Endodermal cell (in vitro differentiated cells): ENCODE data around the gene CHD6. TPM values are rescaled to one million over a fixed set of nuclear protein-coding genes. Genes with fewer than 3 reads are reported as not detected.
A peak's percentile ranks its signal among the peaks of the same experiment; 100 is the strongest.

Source experiments
- DNase-seq: peaks from one replicate; pipeline ENCODE4 v3.0.0-alpha.2; 2017
- H3K27ac ChIP-seq: 2 replicates; pipeline ENCODE4 v1.5.1; 2013; ENCODE audit warnings: mild to moderate bottlenecking, low read depth, low read length, moderate library complexity
- H3K27me3 ChIP-seq: 2 replicates; pipeline ENCODE4 v1.6.1; 2013; ENCODE audit warnings: mild to moderate bottlenecking, low read length, moderate library complexity; ENCODE audit not compliant: insufficient read depth, control insufficient read depth, poor library complexity, severe bottlenecking
- H3K36me3 ChIP-seq: 2 replicates; pipeline ENCODE4 v1.7.0; 2013; ENCODE audit warnings: mild to moderate bottlenecking, low read length, moderate library complexity; ENCODE audit not compliant: control insufficient read depth, insufficient read depth
- H3K4me1 ChIP-seq: one replicate; pipeline ENCODE4 v1.7.0; 2013; ENCODE audit warnings: low read length; ENCODE audit not compliant: control insufficient read depth, insufficient read depth
- H3K4me3 ChIP-seq: 2 replicates; pipeline ENCODE4 v1.5.1; 2013; ENCODE audit warnings: mild to moderate bottlenecking, low read length, moderate library complexity
- H3K9ac ChIP-seq: 2 replicates; pipeline ENCODE4 v1.6.1; 2013; ENCODE audit warnings: mild to moderate bottlenecking, low read length, moderate library complexity; ENCODE audit not compliant: poor library complexity, severe bottlenecking; ENCODE audit errors: extremely low read depth
- H3K9me3 ChIP-seq: 2 replicates; pipeline ENCODE4 v1.6.1; 2013; ENCODE audit warnings: mild to moderate bottlenecking, low read length, moderate library complexity; ENCODE audit not compliant: control insufficient read depth
- H3K27ac Mint-ChIP-seq: 2 replicates; pipeline ENCODE4 v1.8.0; 2020; ENCODE audit warnings: mixed read lengths
- H3K27me3 Mint-ChIP-seq: 2 replicates; pipeline ENCODE4 v1.8.0; 2021; ENCODE audit warnings: mild to moderate bottlenecking, mixed read lengths; ENCODE audit not compliant: insufficient read depth
- H3K36me3 Mint-ChIP-seq: 2 replicates; pipeline ENCODE4 v1.8.0; 2020; ENCODE audit warnings: low read depth, mixed read lengths
- H3K4me1 Mint-ChIP-seq: 2 replicates; pipeline ENCODE4 v1.8.0; 2020; ENCODE audit warnings: mixed read lengths
- H3K4me3 Mint-ChIP-seq: 2 replicates; pipeline ENCODE4 v1.8.0; 2020; ENCODE audit warnings: mild to moderate bottlenecking, moderate library complexity, mixed read lengths
- H3K9me3 Mint-ChIP-seq: 2 replicates; pipeline ENCODE4 v1.8.0; 2020; ENCODE audit warnings: mild to moderate bottlenecking, mixed read lengths
- CTCF ChIP-seq: fragments of 200-600 bp; sonication (generic); conservative IDR thresholded peaks from 2 replicates; pipeline ENCODE4 v1.5.0; 2021; ENCODE audit warnings: antibody characterized with exemption, mild to moderate bottlenecking
- WGBS, 2 experiments: methylation state at CpG; one replicate each; pipeline versions ENCODE4 v1.1.5 to v1.1.7; 2013; ENCODE audit warnings: missing lambda C conversion rate in 2 of 2, mixed read lengths in 1 of 2; ENCODE audit not compliant: insufficient coverage in 1 of 2, insufficient read length in 1 of 2; 5-methylcytosine and 5-hydroxymethylcytosine counted together
- total RNA-seq, 2 donors: library from RNA; stranded (reverse); fragmentation: NEBNext Ultra II Directional in 1 of 2; extraction: Animal tissue kit (Norgen Biotek cat#: 25700) in 1 of 2; gene quantifications; 2 replicates in 1 of 2; 3 replicates in 1 of 2; pipeline ENCODE4 v1.2.1, GENCODE V29; 2021

Gene CHD6
- total RNA-seq, 2 donors from 2014 or later: 82.5 to 107 TPM

- Histone ChIP-seq H3K36me3 (peaks cover 82% of the 10 kb centered on the region), H3K4me1 (no peaks in the 10 kb centered on the region), H3K27ac (no peak overlapping the region), H3K27me3 (no peaks in the 10 kb centered on the region), H3K9me3 (peaks cover 33% of the 10 kb centered on the region), H3K9ac (no peak overlapping the region), H3K4me3 (no peak overlapping the region)
- H3K9me3 Mint-ChIP-seq: peaks cover 30% of the 10 kb centered on the region
- H3K27ac Mint-ChIP-seq: peak overlapping the region; percentile 21
- H3K4me1 Mint-ChIP-seq: no peaks in the 10 kb centered on the region
- H3K36me3 Mint-ChIP-seq: peaks cover 86% of the 10 kb centered on the region
- H3K27me3 Mint-ChIP-seq: no peaks in the 10 kb centered on the region
- no peak for DNase-seq
- no peak for TF ChIP-seq CTCF
- 95 to 100% methylated on average over 2 of the region's 2 CpGs for WGBS, 2 experiments
- H3K4me3 Mint-ChIP-seq: no peak overlapping the region
Measured at GRCh38 chr20:41458761-41459160, 159.4 kb downstream of the CHD6 start.

GRCh38 chr20:41457173-41457857 is 160.9 kb downstream of the CHD6 start:
- Histone ChIP-seq H3K9me3 (peaks cover 27% of the 10 kb centered on the region), H3K36me3 (peaks cover 82% of the 10 kb centered on the region), H3K9ac (no peak overlapping the region), H3K27ac (no peak overlapping the region), H3K4me3 (no peak overlapping the region), H3K4me1 (no peaks in the 10 kb centered on the region), H3K27me3 (no peaks in the 10 kb centered on the region)
- TF ChIP-seq CTCF: no peak
- Mint-ChIP-seq H3K4me3 (no peak overlapping the region), H3K4me1 (no peaks in the 10 kb centered on the region), H3K9me3 (peaks cover 26% of the 10 kb centered on the region), H3K27ac (no peak overlapping the region), H3K27me3 (no peaks in the 10 kb centered on the region), H3K36me3 (peaks cover 85% of the 10 kb centered on the region)
- 95 to 100% methylated on average over 14 to 17 of the region's 17 CpGs for WGBS, 2 experiments
- no peak for DNase-seq

GRCh38 chr20:41456351-41456750 is 161.8 kb downstream of the CHD6 start:
- Mint-ChIP-seq H3K27ac (no peak overlapping the region), H3K27me3 (no peaks in the 10 kb centered on the region), H3K9me3 (peaks cover 17% of the 10 kb centered on the region), H3K36me3 (peaks cover 85% of the 10 kb centered on the region), H3K4me3 (no peak overlapping the region), H3K4me1 (no peaks in the 10 kb centered on the region)
- TF ChIP-seq CTCF: no peak
- DNase-seq: no peak
- H3K27me3 ChIP-seq: no peaks in the 10 kb centered on the region
- no peaks in the 10 kb centered on the region for H3K4me1 ChIP-seq
- H3K36me3 ChIP-seq: peaks cover 82% of the 10 kb centered on the region
- H3K27ac ChIP-seq: no peak overlapping the region
- H3K9me3 ChIP-seq: peaks cover 17% of the 10 kb centered on the region
- H3K9ac ChIP-seq: no peak overlapping the region
- H3K4me3 ChIP-seq: no peak overlapping the region
